HG02588 (cell line): ENCODE results near the gene PFKL.
"Not testable (repeated sequence)": the region's sequence is repeated elsewhere in the genome, so short reads cannot be mapped to it uniquely, and the experiment has no call there.

Experiments
- ATAC-seq: cut with Tn5 transposase; IDR thresholded peaks from one replicate; pipeline ENCODE4 v1.9.1; 2021; ENCODE audit warnings: mild to moderate bottlenecking, moderate library complexity; ENCODE audit not compliant: unreplicated experiment

The PFKL gene

DNA sequence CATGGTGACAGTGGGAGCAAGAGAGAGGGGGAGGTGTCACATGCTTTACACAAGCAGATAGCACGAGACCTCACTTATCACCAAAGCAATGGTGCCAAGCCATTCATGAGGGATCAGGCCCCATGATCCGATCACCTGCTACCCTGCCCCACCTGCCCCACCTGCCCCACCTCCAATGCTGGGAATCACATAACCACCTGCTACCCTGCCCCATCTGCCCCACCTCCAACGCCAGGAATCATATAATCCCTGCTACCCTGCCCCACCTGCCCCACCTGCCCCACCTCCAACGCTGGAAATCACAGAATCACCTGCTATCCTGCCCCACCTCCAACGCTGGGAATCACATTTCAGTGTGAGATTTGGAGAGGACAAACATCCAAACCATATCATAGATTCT is 24.8 kb upstream of the PFKL start:
- ATAC-seq = no peak

DNA sequence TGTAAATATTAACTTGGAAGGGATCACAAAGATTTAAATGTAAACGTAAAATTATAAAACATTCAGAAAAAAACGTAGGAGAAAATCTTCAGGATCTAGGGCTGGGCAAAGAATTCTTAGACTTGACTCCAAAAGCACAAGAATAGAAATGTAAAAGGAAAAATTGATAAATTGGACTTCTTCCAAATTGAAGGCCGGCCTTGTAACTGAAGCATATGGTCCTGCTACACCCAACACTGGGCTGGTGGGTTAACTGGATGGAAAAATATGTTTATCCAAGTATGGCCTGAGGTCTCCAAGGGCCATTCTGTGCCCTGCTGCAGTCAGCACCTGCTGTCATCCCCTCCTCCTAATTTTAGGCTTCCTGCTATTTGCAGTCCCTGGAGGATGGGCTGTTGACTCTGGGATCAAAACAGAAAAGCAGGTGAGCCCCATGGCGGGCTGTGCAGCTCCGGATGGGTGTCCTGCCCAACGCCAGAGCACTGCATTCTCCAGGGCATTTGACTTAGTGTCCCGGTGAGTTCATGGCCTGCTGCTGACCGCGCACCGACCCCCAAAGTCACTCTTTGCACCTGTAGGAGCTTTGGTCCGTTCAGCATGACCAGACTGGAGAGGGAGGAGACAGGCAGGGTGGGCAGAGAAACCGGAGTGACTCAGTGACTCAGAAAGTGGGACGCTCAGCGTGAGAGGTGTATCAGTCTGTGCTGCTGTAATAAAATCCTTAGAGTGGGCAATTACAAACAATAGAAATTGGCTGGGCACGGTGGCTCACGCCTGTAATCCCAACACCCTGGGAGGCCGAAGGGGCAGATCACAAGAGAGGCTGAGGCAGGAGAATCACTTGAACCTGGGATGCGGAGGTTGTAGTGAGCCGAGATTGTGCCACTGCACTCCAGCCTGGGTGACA is 20.2 kb upstream of the PFKL start:
- ATAC-seq = no peak

DNA sequence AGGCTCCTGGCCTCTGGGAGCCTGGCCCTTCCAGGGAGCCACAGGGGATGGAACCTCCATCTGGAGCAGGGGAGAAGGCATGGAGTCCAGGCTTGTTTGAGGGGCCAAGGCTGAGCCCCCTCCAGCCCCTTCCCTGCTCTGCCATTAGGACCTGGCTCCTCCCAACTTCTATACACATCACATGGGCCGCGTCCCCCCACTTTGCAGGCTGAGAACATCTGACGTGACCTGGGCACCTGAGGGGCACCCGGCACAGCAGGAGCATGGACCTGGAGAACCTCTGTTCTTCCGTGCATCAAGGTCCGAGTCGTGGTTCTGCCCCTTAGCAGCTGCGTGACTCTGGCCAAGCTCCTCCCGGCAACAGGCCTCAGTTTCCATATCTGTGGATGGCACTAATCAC is 18.1 kb upstream of the PFKL start:
- no peak for ATAC-seq

DNA sequence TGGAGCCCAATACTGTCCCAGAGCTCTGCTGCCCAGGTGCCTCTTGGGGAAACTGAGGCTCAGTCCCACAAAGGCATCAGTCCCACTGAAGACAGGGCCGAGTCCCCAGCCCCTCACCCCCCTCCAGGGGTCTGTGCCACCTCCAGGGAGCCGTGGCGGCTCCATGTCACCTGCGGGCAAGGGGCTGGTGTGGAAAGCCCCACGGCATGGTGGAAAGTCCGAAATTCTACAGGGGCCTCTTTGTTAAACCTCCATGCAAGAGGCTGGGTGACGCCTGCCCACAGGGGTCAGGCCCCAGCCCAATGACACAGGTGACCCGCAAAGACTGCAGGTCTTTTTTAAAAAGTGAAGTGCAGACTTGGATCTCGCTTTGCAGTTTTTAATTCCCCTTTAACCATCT is 17.5 kb upstream of the PFKL start:
- ATAC-seq = no peak

DNA sequence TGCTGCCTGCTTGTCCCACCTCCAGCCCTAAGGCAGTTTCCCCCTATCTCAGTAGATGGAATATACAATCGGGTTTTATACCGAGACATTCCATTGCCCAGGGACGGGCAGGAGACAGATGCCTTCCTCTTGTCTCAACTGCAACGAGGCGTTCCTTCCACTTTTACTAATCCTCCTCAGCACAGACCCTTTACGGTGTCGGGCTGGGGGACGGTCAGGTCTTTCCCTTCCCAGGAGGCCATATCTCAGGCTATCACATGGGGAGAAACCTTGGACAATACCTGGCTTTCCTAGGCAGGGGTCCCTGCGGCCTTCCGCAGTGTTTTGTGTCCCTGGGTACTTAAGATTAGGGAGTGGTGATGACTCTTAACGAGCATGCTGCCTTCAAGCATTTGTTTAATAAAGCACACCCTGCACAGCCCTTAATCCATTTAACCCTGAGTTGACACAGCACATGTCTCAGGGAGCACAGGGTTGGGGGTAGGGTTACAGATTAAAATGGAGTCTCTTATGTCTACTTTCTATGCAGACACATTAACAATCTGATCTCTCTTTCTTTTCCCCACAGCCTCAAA is 16.6 kb upstream of the PFKL start:
- ATAC-seq = not testable (repeated sequence)

DNA sequence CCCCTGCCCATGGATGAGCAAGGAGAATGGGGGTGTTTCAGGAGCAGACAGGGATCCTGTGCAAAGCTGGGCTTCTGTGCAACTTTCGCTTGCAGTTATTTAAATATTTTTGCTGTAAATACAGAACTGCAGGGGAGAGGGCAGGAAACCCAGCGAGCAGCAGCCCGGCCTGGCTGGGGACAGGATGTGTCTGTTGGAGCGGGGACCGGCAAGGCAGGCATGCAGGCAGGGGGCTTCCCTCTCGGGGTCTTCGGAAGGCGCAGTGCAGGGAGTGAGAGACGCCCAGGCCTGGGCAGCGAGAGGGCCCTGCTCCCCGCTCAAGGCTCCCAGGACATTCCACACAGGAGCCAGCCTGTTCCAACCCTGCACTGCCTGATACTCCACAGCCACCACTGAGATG is 15.9 kb upstream of the PFKL start:
- no peak for ATAC-seq

DNA sequence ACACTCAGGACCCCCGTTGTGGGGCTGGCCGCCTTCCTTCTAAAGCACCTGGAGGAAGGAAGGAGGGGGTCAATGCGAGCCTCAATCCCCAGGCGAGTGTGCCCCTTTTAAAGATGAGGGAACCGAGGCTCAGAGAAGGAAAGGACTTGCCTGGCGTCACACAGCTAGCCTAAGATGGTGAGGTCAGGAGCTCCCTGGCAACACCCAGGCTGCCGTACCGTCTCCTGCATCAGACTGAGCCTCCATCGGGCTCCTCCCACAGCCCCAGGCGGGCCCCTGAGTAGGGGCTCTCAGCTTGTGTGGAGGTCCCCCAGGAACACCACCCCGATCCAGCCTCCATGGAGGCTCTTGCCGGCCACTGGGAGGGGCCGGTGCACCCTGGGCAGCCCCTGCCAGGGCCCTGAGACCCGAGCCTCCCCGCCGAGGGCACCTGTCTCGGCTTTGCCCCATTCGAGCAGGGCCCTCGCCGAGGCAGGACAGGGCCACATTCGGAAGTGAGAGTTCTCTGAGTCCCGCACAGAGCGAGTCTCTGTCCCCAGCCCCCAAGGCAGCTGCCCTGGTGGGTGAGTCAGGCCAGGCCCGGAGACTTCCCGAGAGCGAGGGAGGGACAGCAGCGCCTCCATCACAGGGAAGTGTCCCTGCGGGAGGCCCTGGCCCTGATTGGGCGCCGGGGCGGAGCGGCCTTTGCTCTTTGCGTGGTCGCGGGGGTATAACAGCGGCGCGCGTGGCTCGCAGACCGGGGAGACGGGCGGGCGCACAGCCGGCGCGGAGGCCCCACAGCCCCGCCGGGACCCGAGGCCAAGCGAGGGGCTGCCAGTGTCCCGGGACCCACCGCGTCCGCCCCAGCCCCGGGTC is 14.5 kb upstream of the PFKL start, which contains the start of gene AIRE:
AIRE (plus strand) TSS at position 739 of the 855 bp plus-strand sequence. CDS start 131 bp downstream, outside the sequence.
- ATAC-seq = no peak

DNA sequence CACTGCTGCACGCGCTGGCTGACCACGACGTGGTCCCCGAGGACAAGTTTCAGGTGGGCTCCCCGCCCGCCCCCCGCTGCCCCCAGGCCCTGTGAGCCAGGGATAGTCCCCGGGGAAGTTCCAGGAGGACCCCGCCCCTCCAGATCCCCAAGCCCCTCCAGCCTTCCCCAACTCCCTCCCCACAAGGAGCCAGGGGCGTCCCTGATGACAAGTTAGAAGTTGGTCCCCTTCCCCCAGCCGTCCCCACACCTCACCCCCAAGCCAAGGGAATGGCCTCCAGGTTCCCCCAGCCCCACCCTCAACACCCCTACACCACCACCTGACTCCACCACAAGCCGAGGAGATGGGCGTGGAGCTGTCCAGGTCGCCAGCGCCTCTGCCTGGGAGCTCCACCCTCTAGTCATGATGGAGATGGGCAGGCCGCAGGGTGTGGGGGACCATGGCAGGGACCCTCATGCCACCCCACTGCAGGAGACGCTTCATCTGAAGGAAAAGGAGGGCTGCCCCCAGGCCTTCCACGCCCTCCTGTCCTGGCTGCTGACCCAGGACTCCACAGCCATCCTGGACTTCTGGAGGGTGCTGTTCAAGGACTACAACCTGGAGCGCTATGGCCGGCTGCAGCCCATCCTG is 13.7 kb upstream of the PFKL start:
- no peak for ATAC-seq

DNA sequence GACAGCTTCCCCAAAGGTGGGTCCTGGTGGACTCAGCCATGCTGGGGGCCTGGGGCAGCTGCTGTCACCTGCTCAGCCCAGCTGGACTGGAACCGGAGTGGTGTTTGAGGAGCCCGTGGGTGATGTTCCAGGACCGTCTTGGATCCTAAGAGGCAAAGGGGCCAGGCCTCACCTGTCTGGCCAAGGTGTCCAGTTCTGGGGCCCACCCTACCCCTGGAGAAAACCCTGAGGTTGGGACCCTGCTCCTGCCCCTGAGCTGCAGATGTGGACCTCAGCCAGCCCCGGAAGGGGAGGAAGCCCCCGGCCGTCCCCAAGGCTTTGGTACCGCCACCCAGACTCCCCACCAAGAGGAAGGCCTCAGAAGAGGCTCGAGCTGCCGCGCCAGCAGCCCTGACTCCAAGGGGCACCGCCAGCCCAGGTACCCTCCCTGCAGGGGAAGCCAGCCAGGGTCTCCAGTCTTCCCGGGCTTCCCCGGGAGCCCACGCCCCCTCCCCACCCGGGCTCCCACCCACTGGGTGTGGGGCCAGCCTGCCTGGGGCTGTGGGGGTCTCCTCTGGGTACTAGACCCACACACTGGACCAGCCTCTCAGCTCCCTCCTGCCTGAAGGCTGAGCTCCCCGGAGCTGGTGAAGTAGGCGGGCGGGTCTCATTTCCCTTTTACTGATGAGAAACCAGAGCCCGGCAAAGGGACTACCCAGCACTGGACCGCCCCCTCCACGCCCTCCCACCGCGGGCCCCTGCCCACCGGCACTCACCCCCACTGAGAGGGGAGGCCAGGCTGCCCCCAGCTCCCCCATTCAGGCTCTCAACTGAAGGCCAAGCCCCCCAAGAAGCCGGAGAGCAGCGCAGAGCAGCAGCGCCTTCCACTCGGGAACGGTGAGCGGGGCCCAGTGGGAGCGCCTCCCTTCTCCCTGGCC is 12.9 kb upstream of the PFKL start:
- no peak for ATAC-seq

DNA sequence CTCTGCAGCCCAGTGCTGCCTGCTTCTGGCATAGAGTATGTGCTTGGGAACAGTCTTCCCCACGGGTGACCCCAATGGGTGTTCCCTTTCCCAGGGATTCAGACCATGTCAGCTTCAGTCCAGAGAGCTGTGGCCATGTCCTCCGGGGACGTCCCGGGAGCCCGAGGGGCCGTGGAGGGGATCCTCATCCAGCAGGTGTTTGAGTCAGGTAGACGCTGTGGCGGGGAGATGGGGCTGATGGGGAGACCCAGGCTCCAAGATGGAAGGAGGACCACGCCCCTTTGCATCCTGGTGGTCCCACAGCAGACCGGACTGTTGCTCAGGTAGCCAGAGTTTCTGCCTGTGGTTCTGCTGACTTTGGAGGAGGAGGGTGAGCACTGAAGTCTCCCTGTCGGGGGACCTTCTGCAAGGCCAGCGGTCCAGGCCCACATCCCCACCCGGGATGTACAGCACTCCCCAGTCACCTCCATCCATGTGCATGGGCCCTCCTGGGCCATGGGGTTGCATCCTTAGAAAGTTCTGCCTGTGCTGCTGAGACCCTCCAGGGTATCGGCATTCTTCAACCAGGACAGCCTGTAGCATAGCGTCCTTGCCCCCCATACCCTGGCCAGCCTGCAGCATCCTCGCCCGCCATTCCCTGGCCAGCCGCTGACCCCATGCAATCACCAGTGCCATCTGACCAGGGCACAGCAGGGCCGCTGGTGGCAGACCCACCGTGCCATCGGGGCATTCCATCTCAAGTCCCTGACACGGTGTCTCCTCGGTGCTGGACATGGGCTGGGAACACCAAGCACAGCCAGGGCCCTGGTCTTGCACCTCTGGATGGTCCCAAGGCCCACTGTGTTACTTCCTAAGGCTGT is 11.4 kb upstream of the PFKL start:
- no peak for ATAC-seq

DNA sequence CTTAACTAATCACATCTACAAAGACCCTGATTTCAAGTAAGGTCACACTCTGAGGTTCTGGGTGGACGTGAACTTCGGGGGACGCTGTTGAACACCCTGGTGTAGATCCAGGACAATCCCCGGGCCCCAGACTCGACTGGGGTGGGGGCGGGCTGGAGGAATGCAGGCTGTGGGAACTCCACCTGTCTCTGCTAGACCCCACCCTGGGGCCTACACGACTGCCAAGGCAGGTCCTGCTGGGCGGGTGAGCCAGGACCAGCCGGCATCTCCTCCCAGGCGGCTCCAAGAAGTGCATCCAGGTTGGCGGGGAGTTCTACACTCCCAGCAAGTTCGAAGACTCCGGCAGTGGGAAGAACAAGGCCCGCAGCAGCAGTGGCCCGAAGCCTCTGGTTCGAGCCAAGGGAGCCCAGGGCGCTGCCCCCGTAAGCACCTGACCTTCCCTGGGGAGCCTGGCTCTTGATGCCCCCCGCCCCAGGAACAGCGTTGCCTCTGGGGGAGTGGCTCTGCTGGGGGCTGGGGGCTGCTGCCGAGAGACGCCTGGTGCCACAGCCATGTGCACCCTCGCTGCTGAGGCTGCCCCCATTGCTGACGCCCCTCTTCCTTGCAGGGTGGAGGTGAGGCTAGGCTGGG is 10.4 kb upstream of the PFKL start:
- ATAC-seq = no peak

DNA sequence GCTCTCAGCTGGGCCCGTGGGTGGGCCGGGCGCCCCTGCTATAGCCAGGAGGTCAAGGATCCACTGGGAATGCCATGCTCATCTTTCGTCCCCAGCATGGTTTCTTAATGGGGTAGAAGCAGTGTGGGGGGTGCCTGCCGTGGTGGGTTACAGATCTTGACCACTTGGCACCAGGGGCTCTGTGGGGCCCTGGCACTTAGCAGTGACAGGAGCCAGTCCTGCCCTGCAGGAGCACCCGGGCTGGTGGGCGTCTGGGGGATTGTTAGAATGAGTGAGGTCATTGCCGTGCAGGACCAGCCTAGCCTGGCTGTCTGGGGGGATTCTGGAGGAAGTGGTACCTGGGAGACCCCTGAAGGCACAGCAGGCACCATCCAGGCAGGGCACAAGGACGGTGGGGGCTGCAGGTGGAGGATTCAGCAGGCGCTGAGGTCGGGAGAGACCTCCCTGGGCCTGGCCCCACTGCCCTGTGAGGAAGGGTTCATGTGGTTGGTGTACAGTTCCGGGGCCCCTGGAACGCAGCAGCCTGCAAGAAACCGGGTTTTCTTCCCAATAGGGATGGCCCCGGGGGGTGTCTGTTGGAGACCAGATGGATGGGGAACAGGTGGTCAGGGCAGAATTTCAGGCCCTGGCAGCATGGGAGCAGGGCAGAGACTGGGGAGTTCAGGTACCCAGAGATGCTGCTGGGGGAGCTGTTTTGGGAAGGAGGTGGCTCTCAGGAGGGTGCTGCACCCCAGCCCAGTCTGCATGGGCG is 9.4 kb upstream of the PFKL start:
- no peak for ATAC-seq

DNA sequence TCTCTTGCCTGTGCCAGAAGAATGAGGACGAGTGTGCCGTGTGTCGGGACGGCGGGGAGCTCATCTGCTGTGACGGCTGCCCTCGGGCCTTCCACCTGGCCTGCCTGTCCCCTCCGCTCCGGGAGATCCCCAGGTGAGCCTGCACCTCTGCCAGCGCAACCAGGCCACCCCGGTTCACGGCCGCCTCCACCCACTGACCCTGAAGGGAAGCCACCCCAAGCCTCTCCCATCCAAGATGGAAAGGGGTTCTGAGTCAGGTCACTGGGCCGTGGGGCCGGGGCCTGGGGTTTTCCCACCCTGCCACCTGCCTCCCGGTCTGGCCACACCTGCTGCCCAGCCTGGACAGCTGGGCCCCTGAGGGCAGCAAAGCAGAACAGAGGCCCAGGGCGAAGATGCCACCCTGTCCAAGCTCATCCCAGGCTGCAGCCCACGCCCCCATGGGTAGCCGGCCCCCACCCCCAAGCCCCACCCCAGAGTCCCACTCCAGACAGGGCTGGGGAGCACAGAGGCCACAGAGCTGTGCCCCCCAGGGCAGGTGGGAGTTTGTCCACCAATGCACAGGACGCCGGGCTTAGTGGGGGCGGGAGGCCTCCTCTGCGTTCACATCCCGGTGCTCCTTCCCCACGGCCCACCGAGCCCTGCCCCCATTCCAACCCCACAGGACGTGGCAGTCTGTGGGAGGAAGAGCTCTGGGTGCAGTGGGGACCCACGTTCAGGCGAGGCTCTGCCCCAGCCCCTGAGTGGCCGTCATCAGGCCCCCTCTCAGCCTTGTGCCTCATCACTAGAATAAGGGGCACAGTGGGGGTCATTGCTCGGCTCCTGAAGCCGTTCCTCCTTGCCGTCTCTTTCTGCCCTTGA is 8.5 kb upstream of the PFKL start:
- no peak for ATAC-seq

DNA sequence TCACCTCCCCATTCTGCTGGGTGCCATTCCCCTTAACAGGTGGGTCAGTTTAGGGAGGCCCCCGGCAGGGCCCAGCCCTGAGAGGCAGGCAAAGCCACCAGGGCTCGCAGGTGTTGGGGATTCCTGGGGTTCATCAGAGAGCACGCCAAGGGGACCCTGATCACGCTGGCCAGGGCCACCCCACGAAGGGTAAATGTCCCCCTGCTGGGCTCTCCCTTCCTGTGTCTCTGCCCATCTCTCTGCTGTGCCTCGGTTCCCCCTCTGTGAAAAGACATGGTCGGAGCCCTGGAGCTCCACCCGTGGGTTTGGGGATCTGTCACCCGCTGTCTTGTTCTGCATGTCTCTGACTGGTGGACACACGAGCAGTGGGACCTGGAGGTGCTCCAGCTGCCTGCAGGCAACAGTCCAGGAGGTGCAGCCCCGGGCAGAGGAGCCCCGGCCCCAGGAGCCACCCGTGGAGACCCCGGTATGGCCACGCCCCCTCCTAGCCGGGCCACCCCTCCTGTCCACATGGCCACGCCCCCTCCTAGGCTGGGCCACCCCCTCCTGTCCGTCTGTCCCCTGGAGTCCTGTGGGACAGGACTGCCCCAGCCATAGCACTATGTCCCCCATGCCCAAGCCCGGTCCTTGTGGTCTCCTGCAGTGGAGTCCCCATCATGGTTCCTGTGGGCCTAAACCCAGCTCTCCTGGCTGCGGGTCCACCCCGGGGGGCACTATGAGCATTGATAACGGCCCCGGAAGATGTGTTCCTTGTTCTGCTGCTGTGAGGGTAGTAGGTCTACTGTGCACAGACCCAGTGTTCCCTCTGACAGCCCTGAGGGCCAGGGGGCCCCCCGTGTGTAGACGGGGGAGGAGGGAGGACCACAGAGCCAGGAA is 7.7 kb upstream of the PFKL start:
- ATAC-seq = no peak

DNA sequence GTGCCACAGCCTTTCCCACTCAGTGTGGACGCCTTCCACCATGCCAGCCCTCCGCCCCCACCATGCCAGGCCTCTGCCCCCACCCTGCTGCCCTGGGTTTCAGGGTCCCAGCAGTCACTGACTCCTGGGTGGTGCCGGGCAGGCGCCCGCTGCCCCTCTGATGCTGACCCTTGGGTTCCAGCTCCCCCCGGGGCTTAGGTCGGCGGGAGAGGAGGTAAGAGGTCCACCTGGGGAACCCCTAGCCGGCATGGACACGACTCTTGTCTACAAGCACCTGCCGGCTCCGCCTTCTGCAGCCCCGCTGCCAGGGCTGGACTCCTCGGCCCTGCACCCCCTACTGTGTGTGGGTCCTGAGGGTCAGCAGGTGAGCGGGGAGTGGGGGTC is 7.0 kb upstream of the PFKL start:
- no peak for ATAC-seq
